HG02981 (cell line): ENCODE data around the gene PAX1.

Experiments used
- ATAC-seq: cut with Tn5 transposase; IDR thresholded peaks from one replicate; pipeline ENCODE4 v1.9.1; 2021; ENCODE audit warnings: mild to moderate bottlenecking, moderate library complexity; ENCODE audit not compliant: unreplicated experiment

Gene PAX1

GRCh38 chr20:21702553-21703470 lies 2.7 kb upstream of the PAX1 start:
- ATAC-seq: no peak

- no peak for ATAC-seq
These were observed 1.6 kb upstream of the PAX1 start for GRCh38 chr20:21703717-21704407.

GRCh38 chr20:21704408-21705385 lies 767 bp upstream of the PAX1 start:
- no peak for ATAC-seq

GRCh38 chr20:21706261-21707195 lies 1.1 kb downstream of the PAX1 start:
- no peak for ATAC-seq

- no peak for ATAC-seq
These were observed 1.8 kb downstream of the PAX1 start for GRCh38 chr20:21707267-21707666.

- ATAC-seq: no peak
These were observed 2.7 kb downstream of the PAX1 start for GRCh38 chr20:21707999-21708737.

- no peak for ATAC-seq
These were observed 3.5 kb downstream of the PAX1 start for GRCh38 chr20:21708738-21709534.

GRCh38 chr20:21709535-21709904 lies 4.1 kb downstream of the PAX1 start:
- no peak for ATAC-seq

GRCh38 chr20:21710341-21710740 lies 4.9 kb downstream of the PAX1 start:
- no peak for ATAC-seq

- ATAC-seq: no peak
These were observed 5.5 kb downstream of the PAX1 start for GRCh38 chr20:21710863-21711431.

- ATAC-seq: no peak
These were observed 7.1 kb downstream of the PAX1 start for GRCh38 chr20:21712443-21713059.

GRCh38 chr20:21713470-21713869 lies 8.0 kb downstream of the PAX1 start:
- ATAC-seq: no peak

- no peak for ATAC-seq
These were observed 8.4 kb downstream of the PAX1 start for GRCh38 chr20:21713901-21714296.

- no peak for ATAC-seq
These were observed 9.1 kb downstream of the PAX1 start for GRCh38 chr20:21714297-21715192.

GRCh38 chr20:21715193-21715881 lies 9.9 kb downstream of the PAX1 start:
- no peak for ATAC-seq

- no peak for ATAC-seq
These were observed 14.2 kb downstream of the PAX1 start for GRCh38 chr20:21719592-21720214.
